ENCODE results near the gene GMDS.

Gene GMDS

GRCh38 chr6:1915226-1915625 lies 330.2 kb downstream of the GMDS start:
- H3K27me3 ChIP-seq (ENCODE audit: control insufficient read depth, insufficient read depth, low read length) = no peaks in the 10 kb centered on the region
- H3K4me1 ChIP-seq (ENCODE audit: control insufficient read depth, insufficient read depth, low read length) = no peaks in the 10 kb centered on the region
- no peak overlapping the region for H3K4me3 ChIP-seq (ENCODE audit: low read length)
- DNase-seq (ENCODE audit: low read depth, low spot score) = no peak
- no peaks in the 10 kb centered on the region for H3K9me3 ChIP-seq (ENCODE audit: control insufficient read depth, insufficient read depth, low read length)
- no peaks in the 10 kb centered on the region for H3K36me3 ChIP-seq (ENCODE audit: control insufficient read depth, insufficient read depth, low read length)
- no peak overlapping the region for H3K27ac ChIP-seq (ENCODE audit: low read length)
- WGBS (ENCODE audit: insufficient coverage, insufficient read length) = no CpG with 5 or more reads among the region's 9 CpGs

- Histone ChIP-seq H3K36me3 (ENCODE audit: control insufficient read depth, insufficient read depth, low read length) (no peaks in the 10 kb centered on the region), H3K4me3 (ENCODE audit: low read length) (no peak overlapping the region), H3K4me1 (ENCODE audit: control insufficient read depth, insufficient read depth, low read length) (no peaks in the 10 kb centered on the region), H3K9me3 (ENCODE audit: control insufficient read depth, insufficient read depth, low read length) (no peaks in the 10 kb centered on the region), H3K27ac (ENCODE audit: low read length) (no peak overlapping the region), H3K27me3 (ENCODE audit: control insufficient read depth, insufficient read depth, low read length) (no peaks in the 10 kb centered on the region)
- no peak for DNase-seq (ENCODE audit: low read depth, low spot score)
- WGBS (ENCODE audit: insufficient coverage, insufficient read length) = no CpG with 5 or more reads among the region's 3 CpGs
These were observed 331.8 kb downstream of the GMDS start for GRCh38 chr6:1913577-1913976.

- H3K9me3 ChIP-seq (ENCODE audit: control insufficient read depth, insufficient read depth, low read length) = no peaks in the 10 kb centered on the region
- no peaks in the 10 kb centered on the region for H3K27me3 ChIP-seq (ENCODE audit: control insufficient read depth, insufficient read depth, low read length)
- H3K36me3 ChIP-seq (ENCODE audit: control insufficient read depth, insufficient read depth, low read length) = no peaks in the 10 kb centered on the region
- H3K4me1 ChIP-seq (ENCODE audit: control insufficient read depth, insufficient read depth, low read length) = no peaks in the 10 kb centered on the region
- H3K27ac ChIP-seq (ENCODE audit: low read length) = no peak overlapping the region
- no peak overlapping the region for H3K4me3 ChIP-seq (ENCODE audit: low read length)
- no peak for DNase-seq (ENCODE audit: low read depth, low spot score)
- WGBS (ENCODE audit: insufficient coverage, insufficient read length) = no CpG with 5 or more reads among the region's 3 CpGs
These were observed 332.7 kb downstream of the GMDS start for GRCh38 chr6:1912731-1913130.

GRCh38 chr6:1911474-1911873 lies 333.9 kb downstream of the GMDS start:
- no peak for DNase-seq (ENCODE audit: low read depth, low spot score)
- H3K27ac ChIP-seq (ENCODE audit: low read length) = no peak overlapping the region
- no peaks in the 10 kb centered on the region for H3K27me3 ChIP-seq (ENCODE audit: control insufficient read depth, insufficient read depth, low read length)
- H3K9me3 ChIP-seq (ENCODE audit: control insufficient read depth, insufficient read depth, low read length) = no peaks in the 10 kb centered on the region
- no peaks in the 10 kb centered on the region for H3K36me3 ChIP-seq (ENCODE audit: control insufficient read depth, insufficient read depth, low read length)
- no peak overlapping the region for H3K4me3 ChIP-seq (ENCODE audit: low read length)
- WGBS (ENCODE audit: insufficient coverage, insufficient read length) = no CpG with 5 or more reads among the region's 4 CpGs
- H3K4me1 ChIP-seq (ENCODE audit: control insufficient read depth, insufficient read depth, low read length) = no peaks in the 10 kb centered on the region

- DNase-seq (ENCODE audit: low read depth, low spot score) = no peak
- Histone ChIP-seq H3K4me3 (ENCODE audit: low read length) (no peak overlapping the region), H3K4me1 (ENCODE audit: control insufficient read depth, insufficient read depth, low read length) (no peaks in the 10 kb centered on the region), H3K9me3 (ENCODE audit: control insufficient read depth, insufficient read depth, low read length) (no peaks in the 10 kb centered on the region), H3K27ac (ENCODE audit: low read length) (no peak overlapping the region), H3K36me3 (ENCODE audit: control insufficient read depth, insufficient read depth, low read length) (no peaks in the 10 kb centered on the region), H3K27me3 (ENCODE audit: control insufficient read depth, insufficient read depth, low read length) (no peaks in the 10 kb centered on the region)
- no CpG with 5 or more reads among the region's 8 CpGs for WGBS (ENCODE audit: insufficient coverage, insufficient read length)
These were observed 334.6 kb downstream of the GMDS start for GRCh38 chr6:1910621-1911407.

DNA sequence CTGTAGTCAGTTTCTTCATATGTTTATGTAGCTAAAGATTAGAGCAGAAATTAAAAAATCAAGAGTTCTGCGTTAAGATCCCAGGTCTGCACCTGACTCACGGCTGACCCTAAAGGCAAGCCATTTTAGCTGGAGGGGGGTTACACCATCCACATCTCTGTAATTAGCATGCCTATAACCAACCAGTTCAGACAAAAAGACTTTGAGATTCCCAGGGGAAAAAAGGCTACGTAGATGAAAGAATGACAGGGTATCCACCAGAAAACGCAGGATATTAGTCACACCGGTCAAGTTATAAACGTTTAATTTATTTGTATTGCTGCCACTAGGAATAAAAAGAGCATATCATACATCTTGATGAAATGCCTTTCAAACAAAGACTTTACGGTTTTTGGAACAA lies 336.6 kb downstream of the GMDS start:
- Histone ChIP-seq H3K9me3 (ENCODE audit: control insufficient read depth, insufficient read depth, low read length) (no peaks in the 10 kb centered on the region), H3K36me3 (ENCODE audit: control insufficient read depth, insufficient read depth, low read length) (no peaks in the 10 kb centered on the region), H3K27me3 (ENCODE audit: control insufficient read depth, insufficient read depth, low read length) (no peaks in the 10 kb centered on the region), H3K4me3 (ENCODE audit: low read length) (no peak overlapping the region), H3K27ac (ENCODE audit: low read length) (no peak overlapping the region), H3K4me1 (ENCODE audit: control insufficient read depth, insufficient read depth, low read length) (peaks cover 2% of the 10 kb centered on the region; the same call in 1 of the 2 replicates)
- no CpG with 5 or more reads among the region's 7 CpGs for WGBS (ENCODE audit: insufficient coverage, insufficient read length)
- no peak for DNase-seq (ENCODE audit: low read depth, low spot score)

- no CpG with 5 or more reads among the region's 6 CpGs for WGBS (ENCODE audit: insufficient coverage, insufficient read length)
- no peak overlapping the region for H3K4me3 ChIP-seq (ENCODE audit: low read length)
- no peaks in the 10 kb centered on the region for H3K27me3 ChIP-seq (ENCODE audit: control insufficient read depth, insufficient read depth, low read length)
- H3K36me3 ChIP-seq (ENCODE audit: control insufficient read depth, insufficient read depth, low read length) = no peaks in the 10 kb centered on the region
- H3K9me3 ChIP-seq (ENCODE audit: control insufficient read depth, insufficient read depth, low read length) = no peaks in the 10 kb centered on the region
- DNase-seq (ENCODE audit: low read depth, low spot score) = no peak
- no peak overlapping the region for H3K27ac ChIP-seq (ENCODE audit: low read length)
- H3K4me1 ChIP-seq (ENCODE audit: control insufficient read depth, insufficient read depth, low read length) = peaks cover 2% of the 10 kb centered on the region; the same call in 1 of the 2 replicates
These were observed 338.8 kb downstream of the GMDS start for GRCh38 chr6:1906609-1907008.

DNA sequence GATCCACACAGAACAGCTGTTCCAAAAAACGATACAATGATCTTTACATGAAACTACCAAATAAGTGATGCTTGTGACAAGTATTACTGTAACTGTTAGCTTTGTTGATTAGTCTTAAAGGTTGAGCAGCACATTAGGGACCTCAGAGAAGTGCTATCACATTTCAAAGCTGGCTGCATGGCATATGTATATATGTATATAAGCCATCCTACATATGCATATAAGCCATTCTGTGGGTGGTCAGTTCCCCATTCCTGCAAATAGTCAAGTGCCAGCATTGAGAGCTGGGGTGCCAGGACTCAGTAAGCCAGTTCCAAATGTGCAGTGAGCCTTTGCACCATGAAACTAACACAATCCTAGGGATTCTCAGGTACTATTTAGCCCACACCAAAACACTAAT lies 339.4 kb downstream of the GMDS start:
- no peaks in the 10 kb centered on the region for H3K9me3 ChIP-seq (ENCODE audit: control insufficient read depth, insufficient read depth, low read length)
- WGBS (ENCODE audit: insufficient coverage, insufficient read length) = no CpG with 5 or more reads among the region's 1 CpG
- H3K27ac ChIP-seq (ENCODE audit: low read length) = no peak overlapping the region
- H3K36me3 ChIP-seq (ENCODE audit: control insufficient read depth, insufficient read depth, low read length) = no peaks in the 10 kb centered on the region
- no peaks in the 10 kb centered on the region for H3K27me3 ChIP-seq (ENCODE audit: control insufficient read depth, insufficient read depth, low read length)
- no peak for DNase-seq (ENCODE audit: low read depth, low spot score)
- H3K4me3 ChIP-seq (ENCODE audit: low read length) = no peak overlapping the region
- peaks cover 2% of the 10 kb centered on the region; the same call in 1 of the 2 replicates for H3K4me1 ChIP-seq (ENCODE audit: control insufficient read depth, insufficient read depth, low read length)

- H3K4me3 ChIP-seq (ENCODE audit: low read length) = no peak overlapping the region
- DNase-seq (ENCODE audit: low read depth, low spot score) = no peak
- peaks cover 2% of the 10 kb centered on the region; the same call in 1 of the 2 replicates for H3K4me1 ChIP-seq (ENCODE audit: control insufficient read depth, insufficient read depth, low read length)
- H3K27ac ChIP-seq (ENCODE audit: low read length) = no peak overlapping the region
- no peaks in the 10 kb centered on the region for H3K36me3 ChIP-seq (ENCODE audit: control insufficient read depth, insufficient read depth, low read length)
- no peaks in the 10 kb centered on the region for H3K27me3 ChIP-seq (ENCODE audit: control insufficient read depth, insufficient read depth, low read length)
- no peaks in the 10 kb centered on the region for H3K9me3 ChIP-seq (ENCODE audit: control insufficient read depth, insufficient read depth, low read length)
- WGBS (ENCODE audit: insufficient coverage, insufficient read length) = no CpG with 5 or more reads among the region's 6 CpGs
These were observed 340.5 kb downstream of the GMDS start for GRCh38 chr6:1904898-1905297.

- no CpG with 5 or more reads among the region's 9 CpGs for WGBS (ENCODE audit: insufficient coverage, insufficient read length)
- Histone ChIP-seq H3K4me1 (ENCODE audit: control insufficient read depth, insufficient read depth, low read length) (peaks cover 2% of the 10 kb centered on the region; the same call in 1 of the 2 replicates), H3K36me3 (ENCODE audit: control insufficient read depth, insufficient read depth, low read length) (no peaks in the 10 kb centered on the region), H3K27me3 (ENCODE audit: control insufficient read depth, insufficient read depth, low read length) (no peaks in the 10 kb centered on the region), H3K9me3 (ENCODE audit: control insufficient read depth, insufficient read depth, low read length) (no peaks in the 10 kb centered on the region), H3K4me3 (ENCODE audit: low read length) (no peak overlapping the region), H3K27ac (ENCODE audit: low read length) (no peak overlapping the region)
- DNase-seq (ENCODE audit: low read depth, low spot score) = no peak
These were observed 341.0 kb downstream of the GMDS start for GRCh38 chr6:1904466-1904799.
